ENCODE data around the gene CACNA2D4.

GRCh38 chr12:1781772-1782171 is 136.7 kb downstream of the CACNA2D4 start:
- TF ChIP-seq, protein P1, sequence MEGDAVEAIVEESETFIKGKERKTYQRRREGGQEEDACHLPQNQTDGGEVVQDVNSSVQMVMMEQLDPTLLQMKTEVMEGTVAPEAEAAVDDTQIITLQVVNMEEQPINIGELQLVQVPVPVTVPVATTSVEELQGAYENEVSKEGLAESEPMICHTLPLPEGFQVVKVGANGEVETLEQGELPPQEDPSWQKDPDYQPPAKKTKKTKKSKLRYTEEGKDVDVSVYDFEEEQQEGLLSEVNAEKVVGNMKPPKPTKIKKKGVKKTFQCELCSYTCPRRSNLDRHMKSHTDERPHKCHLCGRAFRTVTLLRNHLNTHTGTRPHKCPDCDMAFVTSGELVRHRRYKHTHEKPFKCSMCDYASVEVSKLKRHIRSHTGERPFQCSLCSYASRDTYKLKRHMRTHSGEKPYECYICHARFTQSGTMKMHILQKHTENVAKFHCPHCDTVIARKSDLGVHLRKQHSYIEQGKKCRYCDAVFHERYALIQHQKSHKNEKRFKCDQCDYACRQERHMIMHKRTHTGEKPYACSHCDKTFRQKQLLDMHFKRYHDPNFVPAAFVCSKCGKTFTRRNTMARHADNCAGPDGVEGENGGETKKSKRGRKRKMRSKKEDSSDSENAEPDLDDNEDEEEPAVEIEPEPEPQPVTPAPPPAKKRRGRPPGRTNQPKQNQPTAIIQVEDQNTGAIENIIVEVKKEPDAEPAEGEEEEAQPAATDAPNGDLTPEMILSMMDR (IDR thresholded peaks at IDR 0.05), result no peak
- no peak for TF ChIP-seq POLR2A (IDR thresholded peaks at IDR 0.05)

Measured in thyroid gland (tissue), 4 donors.